ENCODE results near the gene TRABD2B.

TRABD2B gene

GRCh38 chr1:47915677-47916353 is 81.4 kb downstream of the TRABD2B start:
- TF ChIP-seq EGR1 (IDR thresholded peaks at IDR 0.05) (no peak), NFIC (IDR thresholded peaks at IDR 0.05) (no peak), FOXM1 (IDR thresholded peaks at IDR 0.05; ENCODE audit: borderline replicate concordance, low read depth) (no peak), CEBPB (IDR thresholded peaks at IDR 0.05) (no peak), ZBTB7A (IDR thresholded peaks at IDR 0.05; ENCODE audit: low read depth) (no peak), TAF1 (IDR thresholded peaks at IDR 0.05; ENCODE audit: low read depth) (no peak), YY1 (IDR thresholded peaks at IDR 0.05; ENCODE audit: low read depth) (no peak), TEAD4 (IDR thresholded peaks at IDR 0.05) (no peak), TCF12 (IDR thresholded peaks at IDR 0.05; ENCODE audit: low read depth) (no peak), RAD21 (IDR thresholded peaks at IDR 0.05; ENCODE audit: low read depth) (no peak), EP300 (IDR thresholded peaks at IDR 0.05; ENCODE audit: borderline replicate concordance) (no peak), CREB1 (IDR thresholded peaks at IDR 0.05; ENCODE audit: low read depth) (no peak)
- TF ChIP-seq, protein P1, sequence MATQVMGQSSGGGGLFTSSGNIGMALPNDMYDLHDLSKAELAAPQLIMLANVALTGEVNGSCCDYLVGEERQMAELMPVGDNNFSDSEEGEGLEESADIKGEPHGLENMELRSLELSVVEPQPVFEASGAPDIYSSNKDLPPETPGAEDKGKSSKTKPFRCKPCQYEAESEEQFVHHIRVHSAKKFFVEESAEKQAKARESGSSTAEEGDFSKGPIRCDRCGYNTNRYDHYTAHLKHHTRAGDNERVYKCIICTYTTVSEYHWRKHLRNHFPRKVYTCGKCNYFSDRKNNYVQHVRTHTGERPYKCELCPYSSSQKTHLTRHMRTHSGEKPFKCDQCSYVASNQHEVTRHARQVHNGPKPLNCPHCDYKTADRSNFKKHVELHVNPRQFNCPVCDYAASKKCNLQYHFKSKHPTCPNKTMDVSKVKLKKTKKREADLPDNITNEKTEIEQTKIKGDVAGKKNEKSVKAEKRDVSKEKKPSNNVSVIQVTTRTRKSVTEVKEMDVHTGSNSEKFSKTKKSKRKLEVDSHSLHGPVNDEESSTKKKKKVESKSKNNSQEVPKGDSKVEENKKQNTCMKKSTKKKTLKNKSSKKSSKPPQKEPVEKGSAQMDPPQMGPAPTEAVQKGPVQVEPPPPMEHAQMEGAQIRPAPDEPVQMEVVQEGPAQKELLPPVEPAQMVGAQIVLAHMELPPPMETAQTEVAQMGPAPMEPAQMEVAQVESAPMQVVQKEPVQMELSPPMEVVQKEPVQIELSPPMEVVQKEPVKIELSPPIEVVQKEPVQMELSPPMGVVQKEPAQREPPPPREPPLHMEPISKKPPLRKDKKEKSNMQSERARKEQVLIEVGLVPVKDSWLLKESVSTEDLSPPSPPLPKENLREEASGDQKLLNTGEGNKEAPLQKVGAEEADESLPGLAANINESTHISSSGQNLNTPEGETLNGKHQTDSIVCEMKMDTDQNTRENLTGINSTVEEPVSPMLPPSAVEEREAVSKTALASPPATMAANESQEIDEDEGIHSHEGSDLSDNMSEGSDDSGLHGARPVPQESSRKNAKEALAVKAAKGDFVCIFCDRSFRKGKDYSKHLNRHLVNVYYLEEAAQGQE (IDR thresholded peaks at IDR 0.05; ENCODE audit: low read depth), result no peak
- TF ChIP-seq, protein P2, sequence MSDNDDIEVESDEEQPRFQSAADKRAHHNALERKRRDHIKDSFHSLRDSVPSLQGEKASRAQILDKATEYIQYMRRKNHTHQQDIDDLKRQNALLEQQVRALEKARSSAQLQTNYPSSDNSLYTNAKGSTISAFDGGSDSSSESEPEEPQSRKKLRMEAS (IDR thresholded peaks at IDR 0.05), result no peak
- TF ChIP-seq, protein P3, sequence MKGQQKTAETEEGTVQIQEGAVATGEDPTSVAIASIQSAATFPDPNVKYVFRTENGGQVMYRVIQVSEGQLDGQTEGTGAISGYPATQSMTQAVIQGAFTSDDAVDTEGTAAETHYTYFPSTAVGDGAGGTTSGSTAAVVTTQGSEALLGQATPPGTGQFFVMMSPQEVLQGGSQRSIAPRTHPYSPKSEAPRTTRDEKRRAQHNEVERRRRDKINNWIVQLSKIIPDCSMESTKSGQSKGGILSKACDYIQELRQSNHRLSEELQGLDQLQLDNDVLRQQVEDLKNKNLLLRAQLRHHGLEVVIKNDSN (IDR thresholded peaks at IDR 0.05), result no peak

DNA sequence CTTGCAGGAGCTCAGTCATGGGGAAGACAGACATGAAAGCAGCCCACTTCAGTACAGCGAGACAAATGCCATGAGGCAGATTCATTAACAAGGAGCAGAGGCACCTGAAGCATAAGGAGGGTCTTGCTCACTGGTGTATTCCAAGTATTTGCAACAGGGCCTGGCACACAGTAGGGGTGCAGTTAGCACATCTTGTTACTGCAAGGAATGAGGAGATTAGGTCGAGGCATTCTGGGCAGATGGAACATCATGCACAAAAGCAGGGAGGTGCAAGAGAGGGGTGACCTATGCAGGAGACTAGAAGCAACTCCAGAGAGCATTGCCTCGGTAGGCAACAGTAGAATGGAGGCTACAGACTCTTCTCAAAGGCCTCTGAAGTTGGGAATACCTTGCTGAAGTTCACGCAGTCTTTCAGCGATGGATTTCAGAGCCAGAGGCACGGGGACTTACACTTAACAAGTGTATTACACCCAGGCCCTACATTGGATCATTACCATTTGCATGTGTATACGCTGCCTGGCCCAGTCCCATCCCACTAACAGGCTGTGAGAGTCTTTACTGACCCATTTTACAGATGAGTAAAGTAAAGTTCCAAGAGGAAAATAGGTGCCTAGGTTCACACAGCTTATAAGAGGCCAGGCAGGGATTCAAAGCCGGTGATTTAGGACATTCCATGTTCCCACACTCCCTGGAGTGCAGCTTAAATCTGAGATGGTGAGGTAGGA is 82.1 kb downstream of the TRABD2B start:
- TF ChIP-seq CREB1 (IDR thresholded peaks at IDR 0.05; ENCODE audit: low read depth), result no peak
- TF ChIP-seq, protein P1 (IDR thresholded peaks at IDR 0.05; ENCODE audit: low read depth), result no peak
- TF ChIP-seq YY1 (IDR thresholded peaks at IDR 0.05; ENCODE audit: low read depth), result no peak
- TF ChIP-seq, protein P2 (IDR thresholded peaks at IDR 0.05), result no peak
- TF ChIP-seq TEAD4 (IDR thresholded peaks at IDR 0.05), result no peak
- TF ChIP-seq EP300 (IDR thresholded peaks at IDR 0.05; ENCODE audit: borderline replicate concordance), result no peak
- no peak for TF ChIP-seq CEBPB (IDR thresholded peaks at IDR 0.05)
- TF ChIP-seq, protein P3 (IDR thresholded peaks at IDR 0.05), result no peak
- no peak for TF ChIP-seq RAD21 (IDR thresholded peaks at IDR 0.05; ENCODE audit: low read depth)
- TF ChIP-seq FOXM1 (IDR thresholded peaks at IDR 0.05; ENCODE audit: borderline replicate concordance, low read depth), result no peak
- no peak for TF ChIP-seq TCF12 (IDR thresholded peaks at IDR 0.05; ENCODE audit: low read depth)
- TF ChIP-seq NFIC (IDR thresholded peaks at IDR 0.05), result no peak
- TF ChIP-seq TAF1 (IDR thresholded peaks at IDR 0.05; ENCODE audit: low read depth), result no peak
- no peak for TF ChIP-seq ZBTB7A (IDR thresholded peaks at IDR 0.05; ENCODE audit: low read depth)
- no peak for TF ChIP-seq EGR1 (IDR thresholded peaks at IDR 0.05)

DNA sequence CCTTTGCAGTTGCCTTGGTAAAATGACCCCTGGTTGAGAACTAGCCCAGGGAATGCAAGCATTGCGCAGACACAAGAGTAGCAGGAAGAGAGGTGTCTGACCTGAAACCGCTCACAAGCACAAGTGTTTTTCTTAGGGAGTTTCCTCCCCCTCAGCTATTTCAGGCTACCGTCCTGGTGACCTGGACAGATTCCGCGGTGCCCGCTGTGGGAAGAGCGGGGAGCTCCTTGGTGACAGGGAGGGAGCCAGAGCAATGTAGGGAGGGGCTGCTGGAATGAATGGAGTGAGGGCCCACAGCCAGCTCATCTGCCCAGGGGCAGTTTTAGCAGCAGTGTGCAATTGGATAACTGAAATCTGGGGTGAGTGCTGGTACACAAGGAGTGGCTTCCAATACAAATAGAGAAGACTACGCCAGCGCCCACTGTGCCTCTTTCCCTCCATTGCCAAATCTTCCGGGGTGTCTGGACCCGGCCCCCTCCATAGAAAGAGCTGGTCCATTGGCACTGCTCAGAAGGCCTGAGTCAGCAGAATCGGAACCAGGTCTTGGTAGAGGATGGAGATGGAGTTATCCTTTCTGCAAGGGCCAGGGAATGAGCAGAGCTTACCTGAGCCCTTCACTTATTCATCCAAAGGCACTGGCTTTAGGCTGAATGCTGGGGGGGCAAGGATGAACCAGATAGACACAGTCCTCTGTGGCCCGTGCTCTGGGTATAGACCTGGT is 82.8 kb downstream of the TRABD2B start:
- TF ChIP-seq CEBPB (IDR thresholded peaks at IDR 0.05) (no peak), ZBTB7A (IDR thresholded peaks at IDR 0.05; ENCODE audit: low read depth) (no peak)
- TF ChIP-seq, protein P2 (IDR thresholded peaks at IDR 0.05), result no peak

DNA sequence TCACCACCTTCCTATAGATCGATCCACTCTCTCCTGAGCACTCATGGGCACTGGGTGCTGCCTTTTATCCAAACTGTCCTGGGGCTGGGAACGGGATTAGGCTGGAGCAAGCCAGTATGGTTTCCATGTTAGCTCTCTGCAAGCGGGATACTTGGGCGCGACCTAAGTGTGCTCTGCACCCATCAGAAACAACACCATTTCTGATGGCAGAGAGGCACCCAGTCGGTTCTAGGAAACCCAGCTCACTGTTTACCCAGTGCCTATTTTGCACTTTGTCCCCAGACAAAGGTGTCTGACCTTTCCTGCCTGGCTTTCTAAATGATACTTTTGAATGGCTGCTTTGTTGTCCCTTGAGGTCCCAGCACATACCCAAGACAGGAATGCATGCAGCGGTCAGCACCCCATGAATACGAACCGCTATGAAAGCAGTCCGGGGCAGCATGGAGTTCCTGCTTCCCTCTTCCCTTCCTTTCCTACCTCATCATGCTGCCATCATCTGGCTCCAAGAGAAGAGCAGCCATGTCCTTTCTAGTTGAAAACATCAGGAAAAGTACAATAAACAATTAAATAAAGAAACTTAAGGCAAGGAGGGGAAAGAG is 83.9 kb downstream of the TRABD2B start:
- TF ChIP-seq, protein P3 (IDR thresholded peaks at IDR 0.05), result no peak
- TF ChIP-seq TCF12 (IDR thresholded peaks at IDR 0.05; ENCODE audit: low read depth) (no peak), TEAD4 (IDR thresholded peaks at IDR 0.05) (no peak), YY1 (IDR thresholded peaks at IDR 0.05; ENCODE audit: low read depth) (no peak), RAD21 (IDR thresholded peaks at IDR 0.05; ENCODE audit: low read depth) (no peak)
